ENCODE measurements around the gene SAG.

Gene SAG

GRCh38 chr2:233263045-233263570, 44.5 kb upstream of the SAG start:
- DNase-seq, result no peak
- peaks cover 90% of the 10 kb centered on the region for H3K36me3 ChIP-seq
- TF ChIP-seq CTCF (IDR thresholded peaks at IDR 0.05; ENCODE audit: low read depth, low read length), result no peak
- H3K9me3 ChIP-seq, result no peaks in the 10 kb centered on the region
- no peak overlapping the region for H3K4me3 ChIP-seq (ENCODE audit: low read depth, low read length)
- H3K27me3 ChIP-seq, result no peaks in the 10 kb centered on the region
- no peaks in the 10 kb centered on the region for H3K4me1 ChIP-seq

GRCh38 chr2:233264667-233265066, 42.9 kb upstream of the SAG start:
- no peak for DNase-seq
- Histone ChIP-seq H3K27me3 (no peaks in the 10 kb centered on the region), H3K4me1 (no peaks in the 10 kb centered on the region), H3K36me3 (peaks cover 91% of the 10 kb centered on the region), H3K4me3 (ENCODE audit: low read depth, low read length) (no peak overlapping the region), H3K9me3 (no peaks in the 10 kb centered on the region)
- TF ChIP-seq CTCF (IDR thresholded peaks at IDR 0.05; ENCODE audit: low read depth, low read length), result no peak

- Histone ChIP-seq H3K4me3 (ENCODE audit: low read depth, low read length) (no peak overlapping the region), H3K4me1 (no peaks in the 10 kb centered on the region), H3K36me3 (peaks cover 86% of the 10 kb centered on the region), H3K27me3 (no peaks in the 10 kb centered on the region), H3K9me3 (no peaks in the 10 kb centered on the region)
- no peak for DNase-seq
- TF ChIP-seq CTCF (IDR thresholded peaks at IDR 0.05; ENCODE audit: low read depth, low read length), result no peak
Observed at GRCh38 chr2:233265899-233266431, 41.7 kb upstream of the SAG start.

- Histone ChIP-seq H3K4me1 (no peaks in the 10 kb centered on the region), H3K36me3 (peaks cover 86% of the 10 kb centered on the region), H3K27me3 (no peaks in the 10 kb centered on the region), H3K9me3 (no peaks in the 10 kb centered on the region), H3K4me3 (ENCODE audit: low read depth, low read length) (no peak overlapping the region)
- DNase-seq, result no peak
- no peak for TF ChIP-seq CTCF (IDR thresholded peaks at IDR 0.05; ENCODE audit: low read depth, low read length)
Observed at GRCh38 chr2:233266481-233266880, 41.1 kb upstream of the SAG start.

- no peak for TF ChIP-seq CTCF (IDR thresholded peaks at IDR 0.05; ENCODE audit: low read depth, low read length)
- Histone ChIP-seq H3K9me3 (no peaks in the 10 kb centered on the region), H3K36me3 (peaks cover 86% of the 10 kb centered on the region), H3K27me3 (no peaks in the 10 kb centered on the region), H3K4me3 (ENCODE audit: low read depth, low read length) (no peak overlapping the region), H3K4me1 (no peaks in the 10 kb centered on the region)
- no peak for DNase-seq
Observed at GRCh38 chr2:233267516-233268245, 39.9 kb upstream of the SAG start.

- Histone ChIP-seq H3K4me1 (no peaks in the 10 kb centered on the region), H3K4me3 (ENCODE audit: low read depth, low read length) (no peak overlapping the region), H3K27me3 (no peaks in the 10 kb centered on the region), H3K9me3 (no peaks in the 10 kb centered on the region), H3K36me3 (peaks cover 87% of the 10 kb centered on the region)
- no peak for TF ChIP-seq CTCF (IDR thresholded peaks at IDR 0.05; ENCODE audit: low read depth, low read length)
- DNase-seq, result no peak
Observed at GRCh38 chr2:233270366-233270765, 37.2 kb upstream of the SAG start.
